ENCODE data around the gene TRIM37. TPM values are rescaled to one million over a fixed set of nuclear protein-coding genes. Genes with fewer than 3 reads are reported as not detected.

The TRIM37 gene
- total and polyA plus RNA-seq, 11 donors: 5.8 to 26.2 (median 19.1) TPM

- TF ChIP-seq POLR2A (IDR thresholded peaks at IDR 0.05): no peak
- TF ChIP-seq, protein P1, sequence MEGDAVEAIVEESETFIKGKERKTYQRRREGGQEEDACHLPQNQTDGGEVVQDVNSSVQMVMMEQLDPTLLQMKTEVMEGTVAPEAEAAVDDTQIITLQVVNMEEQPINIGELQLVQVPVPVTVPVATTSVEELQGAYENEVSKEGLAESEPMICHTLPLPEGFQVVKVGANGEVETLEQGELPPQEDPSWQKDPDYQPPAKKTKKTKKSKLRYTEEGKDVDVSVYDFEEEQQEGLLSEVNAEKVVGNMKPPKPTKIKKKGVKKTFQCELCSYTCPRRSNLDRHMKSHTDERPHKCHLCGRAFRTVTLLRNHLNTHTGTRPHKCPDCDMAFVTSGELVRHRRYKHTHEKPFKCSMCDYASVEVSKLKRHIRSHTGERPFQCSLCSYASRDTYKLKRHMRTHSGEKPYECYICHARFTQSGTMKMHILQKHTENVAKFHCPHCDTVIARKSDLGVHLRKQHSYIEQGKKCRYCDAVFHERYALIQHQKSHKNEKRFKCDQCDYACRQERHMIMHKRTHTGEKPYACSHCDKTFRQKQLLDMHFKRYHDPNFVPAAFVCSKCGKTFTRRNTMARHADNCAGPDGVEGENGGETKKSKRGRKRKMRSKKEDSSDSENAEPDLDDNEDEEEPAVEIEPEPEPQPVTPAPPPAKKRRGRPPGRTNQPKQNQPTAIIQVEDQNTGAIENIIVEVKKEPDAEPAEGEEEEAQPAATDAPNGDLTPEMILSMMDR (IDR thresholded peaks at IDR 0.05): no peak
- WGBS, 4 donors: 49 to 92% (median 73%) methylated on average over 2 of the region's 2 CpGs
- Histone ChIP-seq H3K27me3 (no peaks in the 10 kb centered on the region), H3K4me1 (peaks cover 0 to 11% (median 0%) of the 10 kb centered on the region in 12 donors), H3K27ac (no peak overlapping the region), H3K36me3 (peaks cover 0 to 5% (median 0%) of the 10 kb centered on the region in 9 donors), H3K4me3 (no peak overlapping the region), H3K9me3 (no peaks in the 10 kb centered on the region)
- no peak for ATAC-seq
- DNase-seq: no peak
- intact Hi-C loops (cut with DNase I): no loop called here
These were observed 117.1 kb downstream of the TRIM37 start for GRCh38 chr17:58989629-58990028.

GRCh38 chr17:58985971-58986370, 120.7 kb downstream of the TRIM37 start:
- Histone ChIP-seq H3K27ac (no peak overlapping the region), H3K4me1 (no peaks in the 10 kb centered on the region), H3K9me3 (no peaks in the 10 kb centered on the region), H3K27me3 (no peaks in the 10 kb centered on the region), H3K4me3 (no peak overlapping the region), H3K36me3 (no peaks in the 10 kb centered on the region)
- ATAC-seq (no peak), DNase-seq (no peak)
- intact Hi-C loops (cut with DNase I): no loop called here
- TF ChIP-seq, protein P1 (IDR thresholded peaks at IDR 0.05): no peak
- TF ChIP-seq POLR2A (IDR thresholded peaks at IDR 0.05): no peak
- WGBS, 4 donors: 84 to 91% (median 88%) methylated on average over 6 of the region's 6 CpGs

- DNase-seq: no peak
- Histone ChIP-seq H3K9me3 (no peaks in the 10 kb centered on the region), H3K36me3 (no peaks in the 10 kb centered on the region), H3K4me3 (no peak overlapping the region), H3K4me1 (no peaks in the 10 kb centered on the region), H3K27ac (no peak overlapping the region), H3K27me3 (no peaks in the 10 kb centered on the region)
- 81 to 84% (median 82%) methylated on average over 6 of the region's 6 CpGs for WGBS, 4 donors
- intact Hi-C loops (cut with DNase I): no loop called here
- ATAC-seq: no peak
- no peak for TF ChIP-seq POLR2A (IDR thresholded peaks at IDR 0.05)
- TF ChIP-seq, protein P1 (IDR thresholded peaks at IDR 0.05): no peak
These were observed 121.3 kb downstream of the TRIM37 start for GRCh38 chr17:58985367-58985766.

DNA sequence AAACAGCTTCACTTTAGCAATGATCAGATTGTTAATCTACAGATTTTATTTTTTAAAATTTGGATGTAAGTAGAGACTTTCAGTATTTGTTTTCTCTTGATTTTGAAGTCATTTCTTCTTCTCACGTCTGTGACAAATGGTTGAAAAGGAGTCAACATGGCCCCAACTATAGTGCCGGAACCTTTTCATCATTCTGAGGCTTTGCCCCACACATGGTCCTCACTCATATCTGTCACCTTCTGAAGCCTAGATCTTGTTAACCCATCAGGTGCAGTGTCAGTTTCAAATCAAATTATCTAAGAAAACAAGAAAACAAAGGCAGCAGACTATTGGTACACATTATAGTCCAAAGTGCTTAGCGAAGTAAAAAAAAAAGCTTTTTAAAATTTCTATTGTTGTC, 124.1 kb downstream of the TRIM37 start:
- no peak for TF ChIP-seq POLR2A (IDR thresholded peaks at IDR 0.05)
- TF ChIP-seq, protein P1 (IDR thresholded peaks at IDR 0.05): no peak
- Histone ChIP-seq H3K4me3 (no peak overlapping the region), H3K27ac (no peak overlapping the region), H3K9me3 (no peaks in the 10 kb centered on the region), H3K27me3 (no peaks in the 10 kb centered on the region), H3K36me3 (no peaks in the 10 kb centered on the region), H3K4me1 (no peaks in the 10 kb centered on the region)
- ATAC-seq (no peak), DNase-seq (no peak)
- intact Hi-C loops (cut with DNase I): no loop called here
- WGBS, 4 donors: 90 to 94% (median 92%) methylated on average over 3 of the region's 3 CpGs
